Measurements from ENCODE around the gene NDUFAF2. TPM values are rescaled to one million over a fixed set of nuclear protein-coding genes. Genes with fewer than 3 reads are reported as not detected.

Gene NDUFAF2
- total and polyA plus RNA-seq, 10 of the 15 experiments (the other 5 are each of a cell fraction or from before 2014, with no cell fraction given), result 22.4 to 121 (median 65.3) TPM

DNA sequence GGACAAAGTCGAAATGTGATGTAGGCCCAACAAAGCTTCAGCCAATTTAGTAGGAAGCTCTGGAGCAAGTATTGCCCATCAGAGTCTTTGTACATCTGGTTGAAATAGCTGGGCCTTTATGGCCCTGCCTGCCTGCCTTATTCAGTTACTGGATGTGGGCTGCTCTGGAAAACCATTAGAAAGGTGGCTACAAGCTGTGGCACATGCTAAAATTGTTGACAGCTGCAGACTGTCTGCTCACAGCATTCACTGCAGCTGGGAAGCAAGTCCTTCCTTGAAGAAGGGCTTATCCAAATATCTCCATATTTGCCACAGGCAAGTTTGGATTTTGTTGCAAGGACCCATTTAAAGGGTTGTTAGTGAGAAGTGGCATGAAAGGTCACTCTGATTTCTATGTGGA is 192.8 kb downstream of the NDUFAF2 start:
- H3K79me2 ChIP-seq (ENCODE audit: control insufficient read depth, insufficient read depth, low read length), result no peaks in the 10 kb centered on the region
- ChIA-PET POLR2A (interaction anchor here (1.2 kb wide), 1 partner anchor 86 kb away, joined by 3 read pairs; no protein-coding TSS in a partner anchor), CTCF (interaction anchor here (0.8 to 2.9 kb wide), 2 partner anchors 9 to 176 kb away, joined by 3 to 9 read pairs; no protein-coding TSS in a partner anchor), SMC1A (ENCODE audit: uncharacterized antibody, unreplicated experiment) (interaction anchor here (1.2 kb wide), 1 partner anchor 520 kb away, joined by 3 read pairs; no protein-coding TSS in a partner anchor), RAD21 (ENCODE audit: unreplicated experiment) (no interaction called here)
- H3K27me3 ChIP-seq (replicated peaks in 1 of 2; ENCODE audit: control insufficient read depth in 2 of 2, insufficient read depth in 2 of 2, low read length in 1 of 2), result no peaks in the 10 kb centered on the region
- H3K4me1 ChIP-seq (ENCODE audit: control insufficient read depth, insufficient read depth, low read length), result no peaks in the 10 kb centered on the region
- no peak overlapping the region for H3K27ac ChIP-seq (ENCODE audit: control insufficient read depth, insufficient read depth)
- no peak overlapping the region for H3K4me2 ChIP-seq (ENCODE audit: control insufficient read depth, insufficient read depth)
- in situ Hi-C loops (cut with MboI) (no loop called here), intact Hi-C loops (cut with micrococcal nuclease; ENCODE audit: unreplicated experiment) (no loop called here)
- no peaks in the 10 kb centered on the region; a peak in 1 of 4 replicates for H3K36me3 ChIP-seq (ENCODE audit: control insufficient read depth in 2 of 2, insufficient read depth in 2 of 2, low read length in 1 of 2)
- 36% methylated on average over 1 of the region's 1 CpG for WGBS (ENCODE audit: insufficient coverage, insufficient replicate concordance, low lambda C conversion rate, missing lambda C conversion rate)
- no peaks in the 10 kb centered on the region for H3K9me3 ChIP-seq (replicated peaks; ENCODE audit: control insufficient read depth, insufficient read depth, low read length)
- FAIRE-seq, result no peak
- BruUV-seq (replicated peaks), result no TSS peak
- H2AFZ ChIP-seq (ENCODE audit: control insufficient read depth, low read depth, low read length), result no peak overlapping the region
- H3K4me3 ChIP-seq, result no peak overlapping the region
- H4K20me1 ChIP-seq (ENCODE audit: control insufficient read depth, insufficient read depth), result no peaks in the 10 kb centered on the region
- no peak for DNase-seq (ENCODE audit: low read depth, low spot score)
- no peak for ATAC-seq
- no peak overlapping the region for H3K9ac ChIP-seq (ENCODE audit: control insufficient read depth, insufficient read depth, low read length)
- no peak for TF ChIP-seq IKZF2 (IDR thresholded peaks at IDR 0.05)
- no peak for TF ChIP-seq CREB1 (IDR thresholded peaks at IDR 0.05; ENCODE audit: low read depth)
- TF ChIP-seq EED (IDR thresholded peaks at IDR 0.05; ENCODE audit: low read depth), result no peak
- TF ChIP-seq, protein P1, sequence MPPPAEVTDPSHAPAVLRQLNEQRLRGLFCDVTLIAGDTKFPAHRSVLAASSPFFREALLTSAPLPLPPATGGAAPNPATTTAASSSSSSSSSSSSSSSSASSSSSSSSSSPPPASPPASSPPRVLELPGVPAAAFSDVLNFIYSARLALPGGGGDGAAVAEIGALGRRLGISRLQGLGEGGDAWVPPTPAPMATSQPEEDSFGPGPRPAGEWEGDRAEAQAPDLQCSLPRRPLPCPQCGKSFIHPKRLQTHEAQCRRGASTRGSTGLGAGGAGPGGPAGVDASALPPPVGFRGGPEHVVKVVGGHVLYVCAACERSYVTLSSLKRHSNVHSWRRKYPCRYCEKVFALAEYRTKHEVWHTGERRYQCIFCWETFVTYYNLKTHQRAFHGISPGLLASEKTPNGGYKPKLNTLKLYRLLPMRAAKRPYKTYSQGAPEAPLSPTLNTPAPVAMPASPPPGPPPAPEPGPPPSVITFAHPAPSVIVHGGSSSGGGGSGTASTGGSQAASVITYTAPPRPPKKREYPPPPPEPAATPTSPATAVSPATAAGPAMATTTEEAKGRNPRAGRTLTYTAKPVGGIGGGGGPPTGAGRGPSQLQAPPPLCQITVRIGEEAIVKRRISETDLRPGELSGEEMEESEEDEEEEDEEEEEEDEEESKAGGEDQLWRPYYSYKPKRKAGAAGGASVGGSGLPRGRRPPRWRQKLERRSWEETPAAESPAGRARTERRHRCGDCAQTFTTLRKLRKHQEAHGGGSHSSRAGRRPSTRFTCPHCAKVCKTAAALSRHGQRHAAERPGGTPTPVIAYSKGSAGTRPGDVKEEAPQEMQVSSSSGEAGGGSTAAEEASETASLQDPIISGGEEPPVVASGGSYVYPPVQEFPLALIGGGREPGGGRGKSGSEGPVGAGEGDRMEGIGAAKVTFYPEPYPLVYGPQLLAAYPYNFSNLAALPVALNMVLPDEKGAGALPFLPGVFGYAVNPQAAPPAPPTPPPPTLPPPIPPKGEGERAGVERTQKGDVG (CRISPR knock-in tag; IDR thresholded peaks at IDR 0.05), result no peak
- TF ChIP-seq, protein P2, sequence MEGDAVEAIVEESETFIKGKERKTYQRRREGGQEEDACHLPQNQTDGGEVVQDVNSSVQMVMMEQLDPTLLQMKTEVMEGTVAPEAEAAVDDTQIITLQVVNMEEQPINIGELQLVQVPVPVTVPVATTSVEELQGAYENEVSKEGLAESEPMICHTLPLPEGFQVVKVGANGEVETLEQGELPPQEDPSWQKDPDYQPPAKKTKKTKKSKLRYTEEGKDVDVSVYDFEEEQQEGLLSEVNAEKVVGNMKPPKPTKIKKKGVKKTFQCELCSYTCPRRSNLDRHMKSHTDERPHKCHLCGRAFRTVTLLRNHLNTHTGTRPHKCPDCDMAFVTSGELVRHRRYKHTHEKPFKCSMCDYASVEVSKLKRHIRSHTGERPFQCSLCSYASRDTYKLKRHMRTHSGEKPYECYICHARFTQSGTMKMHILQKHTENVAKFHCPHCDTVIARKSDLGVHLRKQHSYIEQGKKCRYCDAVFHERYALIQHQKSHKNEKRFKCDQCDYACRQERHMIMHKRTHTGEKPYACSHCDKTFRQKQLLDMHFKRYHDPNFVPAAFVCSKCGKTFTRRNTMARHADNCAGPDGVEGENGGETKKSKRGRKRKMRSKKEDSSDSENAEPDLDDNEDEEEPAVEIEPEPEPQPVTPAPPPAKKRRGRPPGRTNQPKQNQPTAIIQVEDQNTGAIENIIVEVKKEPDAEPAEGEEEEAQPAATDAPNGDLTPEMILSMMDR (IDR thresholded peaks at IDR 0.05 in 2 of 3, conservative IDR thresholded peaks at IDR 0.05 in 1 of 3; ENCODE audit: control insufficient read depth in 2 of 3, extremely low read depth in 1 of 3, insufficient read depth in 1 of 3, low read depth in 3 of 3, low read length in 3 of 3), result no peak
- TF ChIP-seq EZH2 (IDR thresholded peaks at IDR 0.05; ENCODE audit: borderline replicate concordance, control insufficient read depth, low read depth, low read length), result no peak
- TF ChIP-seq LARP7 (IDR thresholded peaks at IDR 0.05), result no peak
- TF ChIP-seq, protein P3, sequence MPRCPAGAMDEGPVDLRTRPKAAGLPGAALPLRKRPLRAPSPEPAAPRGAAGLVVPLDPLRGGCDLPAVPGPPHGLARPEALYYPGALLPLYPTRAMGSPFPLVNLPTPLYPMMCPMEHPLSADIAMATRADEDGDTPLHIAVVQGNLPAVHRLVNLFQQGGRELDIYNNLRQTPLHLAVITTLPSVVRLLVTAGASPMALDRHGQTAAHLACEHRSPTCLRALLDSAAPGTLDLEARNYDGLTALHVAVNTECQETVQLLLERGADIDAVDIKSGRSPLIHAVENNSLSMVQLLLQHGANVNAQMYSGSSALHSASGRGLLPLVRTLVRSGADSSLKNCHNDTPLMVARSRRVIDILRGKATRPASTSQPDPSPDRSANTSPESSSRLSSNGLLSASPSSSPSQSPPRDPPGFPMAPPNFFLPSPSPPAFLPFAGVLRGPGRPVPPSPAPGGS (IDR thresholded peaks at IDR 0.05; ENCODE audit: borderline replicate concordance, insufficient read depth, low read depth, low read length, poor library complexity, severe bottlenecking), result no peak
- no peak for TF ChIP-seq JUNB (IDR thresholded peaks at IDR 0.05)
- TF ChIP-seq IKZF1 (conservative IDR thresholded peaks at IDR 0.05), result no peak
- TF ChIP-seq SMARCA5 (IDR thresholded peaks at IDR 0.05), result no peak
- TF ChIP-seq KLF5 (IDR thresholded peaks at IDR 0.05; ENCODE audit: partially characterized antibody), result no peak
- no peak for TF ChIP-seq SRF (IDR thresholded peaks at IDR 0.05; ENCODE audit: low read depth in 2 of 2, low read length in 2 of 2)
- TF ChIP-seq, protein P4, sequence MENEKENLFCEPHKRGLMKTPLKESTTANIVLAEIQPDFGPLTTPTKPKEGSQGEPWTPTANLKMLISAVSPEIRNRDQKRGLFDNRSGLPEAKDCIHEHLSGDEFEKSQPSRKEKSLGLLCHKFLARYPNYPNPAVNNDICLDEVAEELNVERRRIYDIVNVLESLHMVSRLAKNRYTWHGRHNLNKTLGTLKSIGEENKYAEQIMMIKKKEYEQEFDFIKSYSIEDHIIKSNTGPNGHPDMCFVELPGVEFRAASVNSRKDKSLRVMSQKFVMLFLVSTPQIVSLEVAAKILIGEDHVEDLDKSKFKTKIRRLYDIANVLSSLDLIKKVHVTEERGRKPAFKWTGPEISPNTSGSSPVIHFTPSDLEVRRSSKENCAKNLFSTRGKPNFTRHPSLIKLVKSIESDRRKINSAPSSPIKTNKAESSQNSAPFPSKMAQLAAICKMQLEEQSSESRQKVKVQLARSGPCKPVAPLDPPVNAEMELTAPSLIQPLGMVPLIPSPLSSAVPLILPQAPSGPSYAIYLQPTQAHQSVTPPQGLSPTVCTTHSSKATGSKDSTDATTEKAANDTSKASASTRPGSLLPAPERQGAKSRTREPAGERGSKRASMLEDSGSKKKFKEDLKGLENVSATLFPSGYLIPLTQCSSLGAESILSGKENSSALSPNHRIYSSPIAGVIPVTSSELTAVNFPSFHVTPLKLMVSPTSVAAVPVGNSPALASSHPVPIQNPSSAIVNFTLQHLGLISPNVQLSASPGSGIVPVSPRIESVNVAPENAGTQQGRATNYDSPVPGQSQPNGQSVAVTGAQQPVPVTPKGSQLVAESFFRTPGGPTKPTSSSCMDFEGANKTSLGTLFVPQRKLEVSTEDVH (IDR thresholded peaks at IDR 0.05; ENCODE audit: low read depth, partially characterized antibody), result no peak
